Mesodermal cell (in vitro differentiated cells): ENCODE results near the gene ARHGEF10L.

Source experiments
- H3K27ac ChIP-seq: 2 replicates; pipeline ENCODE4 v1.7.0; 2013; ENCODE audit warnings: mild to moderate bottlenecking, low read depth, low read length, moderate library complexity; ENCODE audit not compliant: severe bottlenecking
- H3K36me3 ChIP-seq: 2 replicates; pipeline ENCODE4 v1.7.1; 2013; ENCODE audit warnings: mild to moderate bottlenecking, low read length, moderate library complexity; ENCODE audit not compliant: control insufficient read depth, insufficient read depth
- H3K4me1 ChIP-seq: one replicate; pipeline ENCODE4 v1.7.1; 2013; ENCODE audit warnings: mild to moderate bottlenecking, low read length; ENCODE audit not compliant: insufficient read depth, control insufficient read depth, poor library complexity, severe bottlenecking
- H3K4me3 ChIP-seq: 2 replicates; pipeline ENCODE4 v1.7.0; 2013; ENCODE audit warnings: low read length, control low read depth, mild to moderate bottlenecking; ENCODE audit not compliant: insufficient read depth, poor library complexity, severe bottlenecking; ENCODE audit errors: extremely low read depth
- H3K9me3 ChIP-seq: 2 replicates; pipeline ENCODE4 v1.7.1; 2013; ENCODE audit warnings: mild to moderate bottlenecking, low read length, moderate library complexity; ENCODE audit not compliant: control insufficient read depth
- WGBS, 2 experiments: methylation state at CpG; one replicate each; pipeline ENCODE4 v1.1.5; 2013; ENCODE audit warnings: missing lambda C conversion rate in 2 of 2; ENCODE audit not compliant: insufficient coverage in 2 of 2; 5-methylcytosine and 5-hydroxymethylcytosine counted together

The ARHGEF10L gene

GRCh38 chr1:17538428-17539117 lies 925 bp upstream of the ARHGEF10L start:
- Histone ChIP-seq H3K9me3 (no peaks in the 10 kb centered on the region), H3K27ac (peak overlapping the region; percentile 85), H3K4me1 (peaks cover 13% of the 10 kb centered on the region), H3K4me3 (no peak overlapping the region), H3K36me3 (no peaks in the 10 kb centered on the region)
- 6 to 13% methylated on average over 7 of the region's 13 CpGs for WGBS, 2 experiments

- Histone ChIP-seq H3K36me3 (no peaks in the 10 kb centered on the region), H3K27ac (peak overlapping the region; percentile 60), H3K9me3 (no peaks in the 10 kb centered on the region), H3K4me3 (peak overlapping the region; percentile 33), H3K4me1 (peaks cover 13% of the 10 kb centered on the region)
- WGBS, 2 experiments: 13 to 18% methylated on average over 16 to 18 of the region's 20 CpGs
Observed at GRCh38 chr1:17539118-17539476, 401 bp upstream of the ARHGEF10L start.

- Histone ChIP-seq H3K4me3 (peak overlapping the region; percentile 69), H3K9me3 (no peaks in the 10 kb centered on the region), H3K4me1 (peaks cover 18% of the 10 kb centered on the region), H3K36me3 (no peaks in the 10 kb centered on the region), H3K27ac (peak overlapping the region; percentile 87)
- WGBS, 2 experiments: 1 to 4% methylated on average over 18 to 22 of the region's 26 CpGs
Observed at GRCh38 chr1:17540255-17541001, 930 bp downstream of the ARHGEF10L start.

GRCh38 chr1:17542645-17543044 lies 3.1 kb downstream of the ARHGEF10L start:
- no peaks in the 10 kb centered on the region for H3K9me3 ChIP-seq
- H3K27ac ChIP-seq: no peak overlapping the region
- H3K36me3 ChIP-seq: no peaks in the 10 kb centered on the region
- H3K4me3 ChIP-seq: no peak overlapping the region
- 95 to 100% methylated on average over 4 to 6 of the region's 7 CpGs for WGBS, 2 experiments
- H3K4me1 ChIP-seq: peaks cover 26% of the 10 kb centered on the region

- Histone ChIP-seq H3K9me3 (no peaks in the 10 kb centered on the region), H3K36me3 (no peaks in the 10 kb centered on the region), H3K4me1 (peaks cover 19% of the 10 kb centered on the region), H3K27ac (peak overlapping the region; percentile 42), H3K4me3 (no peak overlapping the region)
- 75 to 83% methylated on average over 3 of the region's 6 CpGs for WGBS, 2 experiments
Observed at GRCh38 chr1:17544776-17545350, 5.4 kb downstream of the ARHGEF10L start.

GRCh38 chr1:17545356-17545755 lies 5.9 kb downstream of the ARHGEF10L start:
- 74 to 83% methylated on average over 2 of the region's 2 CpGs for WGBS, 2 experiments

GRCh38 chr1:17546946-17547670 lies 7.6 kb downstream of the ARHGEF10L start:
- no peaks in the 10 kb centered on the region for H3K36me3 ChIP-seq
- no peaks in the 10 kb centered on the region for H3K9me3 ChIP-seq
- H3K27ac ChIP-seq: no peak overlapping the region
- peaks cover 23% of the 10 kb centered on the region for H3K4me1 ChIP-seq
- no peak overlapping the region for H3K4me3 ChIP-seq
- 42 to 98% methylated on average over 2 to 4 of the region's 8 CpGs for WGBS, 2 experiments

More at GRCh38 chr1:17545356-17545755, 5.9 kb downstream of the ARHGEF10L start:
- Histone ChIP-seq H3K36me3 (no peaks in the 10 kb centered on the region), H3K9me3 (no peaks in the 10 kb centered on the region), H3K4me3 (no peak overlapping the region), H3K4me1 (peaks cover 19% of the 10 kb centered on the region), H3K27ac (peak overlapping the region; percentile 42)

- Histone ChIP-seq H3K9me3 (no peaks in the 10 kb centered on the region), H3K4me1 (peaks cover 30% of the 10 kb centered on the region)
- 72 to 77% methylated on average over 2 of the region's 3 CpGs for WGBS, 2 experiments
Observed at GRCh38 chr1:17549384-17549783, 9.9 kb downstream of the ARHGEF10L start.

GRCh38 chr1:17550729-17551584 lies 11.5 kb downstream of the ARHGEF10L start:
- H3K4me3 ChIP-seq: no peak overlapping the region
- WGBS, 2 experiments: 70 to 80% methylated on average over 11 to 13 of the region's 15 CpGs
- peaks cover 21% of the 10 kb centered on the region for H3K4me1 ChIP-seq
- no peaks in the 10 kb centered on the region for H3K36me3 ChIP-seq
- H3K9me3 ChIP-seq: no peaks in the 10 kb centered on the region
- H3K27ac ChIP-seq: peak overlapping the region; percentile 45

More at GRCh38 chr1:17549384-17549783, 9.9 kb downstream of the ARHGEF10L start:
- Histone ChIP-seq H3K27ac (no peak overlapping the region), H3K36me3 (no peaks in the 10 kb centered on the region), H3K4me3 (no peak overlapping the region)

GRCh38 chr1:17551755-17552234 lies 12.3 kb downstream of the ARHGEF10L start:
- H3K9me3 ChIP-seq: no peaks in the 10 kb centered on the region
- H3K4me1 ChIP-seq: peaks cover 19% of the 10 kb centered on the region
- WGBS, 2 experiments: 64 to 67% methylated on average over 8 of the region's 8 CpGs
- H3K36me3 ChIP-seq: no peaks in the 10 kb centered on the region
- H3K4me3 ChIP-seq: no peak overlapping the region
- peak overlapping the region; percentile 45 for H3K27ac ChIP-seq
